Body of pancreas (tissue), 4 donors: ENCODE measurements around the gene PDIA2.

ENCODE experiments used
- POLR2A ChIP-seq, 3 donors: fragments of 450-650 bp; IDR thresholded peaks; one replicate each; pipeline ENCODE4 v1.6.1; 2016; ENCODE audit warnings: antibody characterized with exemption in 3 of 3, mild to moderate bottlenecking in 2 of 3
- TF ChIP-seq, protein P1 (sequence below), 7 experiments: fragments of 450-650 bp in 4 of 7; fragments of 200-600 bp in 3 of 7; sonication (generic) in 3 of 7; IDR thresholded peaks; one replicate each; pipeline ENCODE4 v1.5.1; 2016 to 2019; ENCODE audit warnings: antibody characterized with exemption in 7 of 7

DNA sequence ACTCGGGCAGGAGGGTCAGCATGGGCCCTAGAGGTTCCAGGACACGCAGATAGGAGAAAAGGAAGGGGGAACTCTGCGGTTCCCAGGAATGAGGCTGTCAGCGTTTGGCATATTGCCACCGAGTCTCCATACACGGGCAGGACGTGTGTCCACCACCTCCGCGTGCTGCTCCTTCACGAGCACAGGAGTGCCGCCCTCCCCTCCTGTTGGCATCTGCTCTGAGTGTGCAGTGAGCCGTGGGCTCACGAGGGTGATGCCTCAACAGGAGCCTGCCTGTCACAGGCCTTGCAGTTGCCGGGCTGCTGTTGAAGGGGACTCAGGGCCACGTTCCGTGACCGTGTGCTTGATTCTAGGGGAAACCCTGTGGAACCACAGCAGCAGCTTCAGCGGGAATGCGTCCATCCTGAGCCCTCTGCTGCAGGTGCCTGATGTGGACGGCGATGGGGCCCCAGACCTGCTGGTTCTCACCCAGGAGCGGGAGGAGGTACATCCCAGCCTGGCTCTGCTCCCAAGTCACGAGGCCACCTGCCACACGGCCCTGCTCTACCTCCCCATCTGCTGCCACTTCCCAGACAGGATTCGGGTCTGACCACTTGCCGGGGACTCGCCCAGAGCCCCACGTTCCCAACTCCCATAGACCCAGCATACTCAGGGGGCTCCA, 21.8 kb upstream of the PDIA2 start:
- TF ChIP-seq POLR2A (IDR thresholded peaks at IDR 0.05) = no peak
- TF ChIP-seq, protein P1, sequence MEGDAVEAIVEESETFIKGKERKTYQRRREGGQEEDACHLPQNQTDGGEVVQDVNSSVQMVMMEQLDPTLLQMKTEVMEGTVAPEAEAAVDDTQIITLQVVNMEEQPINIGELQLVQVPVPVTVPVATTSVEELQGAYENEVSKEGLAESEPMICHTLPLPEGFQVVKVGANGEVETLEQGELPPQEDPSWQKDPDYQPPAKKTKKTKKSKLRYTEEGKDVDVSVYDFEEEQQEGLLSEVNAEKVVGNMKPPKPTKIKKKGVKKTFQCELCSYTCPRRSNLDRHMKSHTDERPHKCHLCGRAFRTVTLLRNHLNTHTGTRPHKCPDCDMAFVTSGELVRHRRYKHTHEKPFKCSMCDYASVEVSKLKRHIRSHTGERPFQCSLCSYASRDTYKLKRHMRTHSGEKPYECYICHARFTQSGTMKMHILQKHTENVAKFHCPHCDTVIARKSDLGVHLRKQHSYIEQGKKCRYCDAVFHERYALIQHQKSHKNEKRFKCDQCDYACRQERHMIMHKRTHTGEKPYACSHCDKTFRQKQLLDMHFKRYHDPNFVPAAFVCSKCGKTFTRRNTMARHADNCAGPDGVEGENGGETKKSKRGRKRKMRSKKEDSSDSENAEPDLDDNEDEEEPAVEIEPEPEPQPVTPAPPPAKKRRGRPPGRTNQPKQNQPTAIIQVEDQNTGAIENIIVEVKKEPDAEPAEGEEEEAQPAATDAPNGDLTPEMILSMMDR (IDR thresholded peaks at IDR 0.05) = no peak
